Left cardiac atrium (tissue), 4 donors: ENCODE data around the gene CYP4A11. TPM values are rescaled to one million over a fixed set of nuclear protein-coding genes. Genes with fewer than 3 reads are reported as not detected.
"Not testable (repeated sequence)": the region's sequence is repeated elsewhere in the genome, so short reads cannot be mapped to it uniquely, and the experiment has no call there.

Source experiments
- ATAC-seq, 2 donors: fragments of 200-7000 bp; cut with Tn5 transposase; one replicate each; pipeline ENCODE4 v1.9.1; 2020; ENCODE audit warnings: mild to moderate bottlenecking in 2 of 2, moderate library complexity in 2 of 2
- DNase-seq: peaks from one replicate; pipeline ENCODE4 v3.0.0-alpha.2; 2020
- intact Hi-C, 2 donors: fragments of 100-400 bp; cut with DNase I; formaldehyde crosslinking; loops; one replicate each; pipeline versions ENCODE4 v1.14.1 to v1.15.1; 2022 to 2023
- long read RNA-seq: library from polyadenylated mRNA; unstranded; transcript quantifications from one replicate; pipeline ENCODE4 v2.0.0, GENCODE V29; 2021
- total RNA-seq, 2 donors: library from RNA; stranded (reverse); fragmentation: NEBNext Ultra II Directional; extraction: Animal tissue kit (Norgen Biotek cat#: 25700); gene quantifications; one replicate each; pipeline ENCODE4 v1.2.1, GENCODE V29; 2021
- donor health status: DM: no; HTN: yes; CAD: no.
- donor health status: DM: no; HTN: yes; CAD: no; lungs with severe emphysema.
- donor health status: DM: yes; HTN: yes; CAD: no.
- donor health status: Dilated cardiomyopathy.

The CYP4A11 gene, protein sequence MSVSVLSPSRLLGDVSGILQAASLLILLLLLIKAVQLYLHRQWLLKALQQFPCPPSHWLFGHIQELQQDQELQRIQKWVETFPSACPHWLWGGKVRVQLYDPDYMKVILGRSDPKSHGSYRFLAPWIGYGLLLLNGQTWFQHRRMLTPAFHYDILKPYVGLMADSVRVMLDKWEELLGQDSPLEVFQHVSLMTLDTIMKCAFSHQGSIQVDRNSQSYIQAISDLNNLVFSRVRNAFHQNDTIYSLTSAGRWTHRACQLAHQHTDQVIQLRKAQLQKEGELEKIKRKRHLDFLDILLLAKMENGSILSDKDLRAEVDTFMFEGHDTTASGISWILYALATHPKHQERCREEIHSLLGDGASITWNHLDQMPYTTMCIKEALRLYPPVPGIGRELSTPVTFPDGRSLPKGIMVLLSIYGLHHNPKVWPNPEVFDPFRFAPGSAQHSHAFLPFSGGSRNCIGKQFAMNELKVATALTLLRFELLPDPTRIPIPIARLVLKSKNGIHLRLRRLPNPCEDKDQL
- total RNA-seq, result not detected
- long read RNA-seq, result 0 reads

DNA sequence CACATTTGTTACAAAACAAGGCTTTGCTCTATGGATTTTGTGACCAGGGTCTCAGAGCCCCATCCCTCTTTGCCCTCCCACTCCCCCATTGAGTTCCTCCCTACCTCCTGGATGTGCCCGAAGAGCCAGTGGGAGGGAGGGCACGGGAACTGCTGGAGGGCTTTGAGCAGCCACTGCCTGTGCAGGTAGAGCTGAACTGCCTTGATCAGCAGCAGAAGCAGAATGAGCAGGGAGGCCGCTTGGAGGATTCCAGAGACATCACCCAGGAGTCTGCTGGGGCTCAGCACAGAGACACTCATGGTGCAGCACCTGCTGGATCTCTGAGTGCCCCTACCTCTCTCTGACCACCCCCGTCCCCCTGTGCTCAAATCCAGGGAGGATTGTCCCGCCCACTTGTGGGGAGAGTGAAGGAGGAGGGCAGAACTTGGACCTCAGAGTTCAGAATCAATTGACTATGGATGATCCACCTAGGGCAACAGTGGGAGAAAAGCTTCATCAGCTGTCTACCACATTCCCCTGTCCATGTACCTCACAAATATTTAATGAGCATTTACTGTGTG is at the start of gene CYP4A11:
Gene CYP4A11, minus strand, starts transcription at position 342 of the 560 bp plus-strand sequence. Its CDS starts 43 bp downstream, at position 299.
- DNase-seq, result no peak
- intact Hi-C loops, result no loop called here
- ATAC-seq, result no peak

DNA sequence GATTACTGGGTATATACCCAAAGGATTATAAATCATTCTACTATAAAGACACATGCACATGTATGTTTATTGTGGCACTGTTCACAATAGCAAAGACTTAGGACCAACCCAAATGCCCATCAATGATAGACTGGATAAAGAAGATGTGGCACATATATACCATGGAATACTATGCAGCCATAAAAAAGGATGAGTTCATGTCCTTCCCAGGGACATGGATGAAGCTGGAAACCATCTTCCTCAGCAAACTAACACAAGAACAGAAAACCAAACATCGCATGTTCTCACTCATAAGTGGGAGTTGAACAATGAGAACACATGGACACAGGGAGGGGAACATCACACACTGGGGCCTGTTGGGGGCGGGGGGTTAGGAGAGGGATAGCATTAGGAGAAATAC is 49.3 kb upstream of the CYP4A11 start:
- intact Hi-C loops, result loop anchor here (5.0 to 10.0 kb wide), 2 partner anchors 243 to 246 kb away; no protein-coding TSS in a partner anchor
- ATAC-seq, DNase-seq: not testable (repeated sequence)

DNA sequence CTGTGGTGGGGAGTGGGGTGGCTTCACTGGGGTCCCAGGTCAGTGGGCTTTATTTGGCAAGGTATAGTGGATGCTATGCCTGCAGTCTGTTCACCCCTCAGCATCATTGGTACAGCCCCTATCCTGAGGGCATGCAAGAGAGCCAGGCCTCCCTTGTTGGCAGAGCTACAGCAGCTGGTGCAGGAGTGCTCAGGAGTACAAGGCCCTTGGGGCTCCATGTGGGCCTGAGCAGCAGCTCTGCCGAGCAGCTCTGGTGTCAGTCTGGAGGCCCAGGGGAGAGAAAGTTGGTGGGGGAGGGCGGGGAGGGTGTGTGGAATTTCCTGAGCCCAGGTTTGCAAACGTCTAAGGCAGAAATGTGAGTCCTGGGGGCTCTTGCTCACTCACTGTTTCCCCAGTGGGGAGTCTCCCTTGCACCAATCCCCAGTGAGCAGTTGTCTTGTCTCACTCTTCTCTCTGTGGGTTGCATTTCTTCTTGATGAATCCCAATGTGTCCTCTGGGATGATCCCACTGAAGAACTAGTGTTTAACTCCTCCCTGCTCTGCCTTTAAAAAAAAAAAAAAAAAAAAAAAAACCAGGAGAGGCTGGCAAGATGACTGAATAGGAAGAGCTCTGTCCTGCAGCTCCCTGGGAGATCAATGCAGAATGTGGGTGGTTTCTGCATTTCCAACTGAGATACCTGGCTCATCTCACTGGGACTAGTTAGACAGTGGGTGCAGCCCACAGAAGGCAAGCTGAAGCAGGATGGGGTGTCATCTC is 42.7 kb upstream of the CYP4A11 start:
- intact Hi-C loops, result no loop called here
- no peak for ATAC-seq
- no peak for DNase-seq

DNA sequence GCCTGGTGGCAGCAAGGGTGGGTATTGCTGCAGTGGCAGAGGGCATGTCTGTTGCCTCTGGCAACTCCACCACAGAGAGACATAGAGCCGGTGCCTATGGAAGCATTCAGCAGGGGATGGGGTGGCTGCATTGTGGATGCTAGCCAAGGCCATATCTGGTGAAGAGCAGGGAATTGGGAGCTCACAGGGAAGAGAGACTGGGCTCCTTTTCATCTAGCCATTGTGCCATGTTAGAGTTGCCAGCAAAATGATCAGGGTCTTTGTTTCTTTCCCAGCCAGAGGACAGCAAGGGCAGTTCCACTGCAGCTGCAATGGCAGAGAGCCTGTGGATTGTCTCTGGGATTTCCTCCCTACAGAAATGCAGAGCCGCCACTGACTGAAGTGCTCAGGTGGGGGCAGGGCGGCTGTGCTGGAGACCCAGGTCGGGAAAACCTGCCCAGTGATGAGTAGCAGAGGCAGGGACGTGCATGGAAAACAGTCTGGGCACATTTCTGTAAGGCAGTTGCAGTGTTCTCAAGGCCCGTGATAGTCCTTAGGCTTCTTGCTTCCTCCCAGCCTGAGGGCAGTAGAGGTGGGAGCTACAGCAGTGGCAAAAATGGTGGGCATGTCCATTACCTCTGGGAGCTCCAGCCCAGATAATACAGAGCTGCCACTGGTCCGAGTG is 42.0 kb upstream of the CYP4A11 start:
- no peak for ATAC-seq
- DNase-seq, result no peak
- intact Hi-C loops, result no loop called here

DNA sequence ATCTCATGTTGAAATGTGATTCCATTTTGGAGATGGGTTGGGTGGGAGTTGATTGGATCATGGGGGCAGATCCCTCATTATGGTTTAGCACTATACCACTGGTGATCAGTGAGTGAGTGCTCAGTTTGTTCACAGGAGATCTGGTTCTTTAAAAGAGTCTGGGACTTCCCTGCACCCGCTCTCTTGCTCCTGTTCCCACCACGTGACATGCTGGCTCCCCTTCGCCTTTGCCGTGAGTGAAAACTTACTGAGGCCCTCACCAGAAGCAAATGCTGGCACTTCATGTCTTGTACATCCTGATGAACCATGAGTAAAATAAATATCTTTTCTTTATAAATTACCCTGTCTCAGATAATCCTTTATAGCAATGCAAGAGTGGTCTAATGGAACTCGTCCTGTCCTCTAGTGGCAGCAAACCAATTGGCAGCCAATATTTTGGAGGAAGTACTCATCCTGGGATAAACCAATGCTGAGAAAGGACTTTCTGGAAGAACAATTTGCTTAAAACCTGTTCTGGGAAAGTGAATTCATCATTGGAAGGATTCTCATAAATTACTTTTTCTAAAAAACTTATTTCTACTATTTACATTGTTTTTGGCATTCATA is 27.8 kb upstream of the CYP4A11 start:
- no peak for ATAC-seq
- DNase-seq, result no peak
- intact Hi-C loops, result no loop called here

DNA sequence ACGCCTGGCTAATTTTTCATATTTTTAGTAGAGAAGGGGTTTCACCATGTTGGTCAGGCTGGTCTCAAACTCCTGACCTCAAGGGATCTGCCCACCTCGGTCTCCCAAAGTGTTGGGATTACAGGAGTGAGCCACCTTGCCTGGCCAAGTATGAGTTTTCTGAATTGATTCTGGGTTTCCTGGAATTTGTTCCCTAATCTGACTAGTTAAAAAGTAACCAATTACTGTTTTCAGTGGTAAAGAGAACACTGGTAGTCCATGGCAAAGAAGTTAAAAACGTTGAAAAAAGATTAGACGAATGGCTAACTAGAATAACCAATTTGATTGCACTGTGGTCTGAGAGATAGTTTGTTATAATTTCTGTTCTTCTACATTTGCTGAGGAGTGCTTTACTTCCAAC is 21.0 kb upstream of the CYP4A11 start:
- DNase-seq, ATAC-seq, intact Hi-C loops: not testable (repeated sequence)

DNA sequence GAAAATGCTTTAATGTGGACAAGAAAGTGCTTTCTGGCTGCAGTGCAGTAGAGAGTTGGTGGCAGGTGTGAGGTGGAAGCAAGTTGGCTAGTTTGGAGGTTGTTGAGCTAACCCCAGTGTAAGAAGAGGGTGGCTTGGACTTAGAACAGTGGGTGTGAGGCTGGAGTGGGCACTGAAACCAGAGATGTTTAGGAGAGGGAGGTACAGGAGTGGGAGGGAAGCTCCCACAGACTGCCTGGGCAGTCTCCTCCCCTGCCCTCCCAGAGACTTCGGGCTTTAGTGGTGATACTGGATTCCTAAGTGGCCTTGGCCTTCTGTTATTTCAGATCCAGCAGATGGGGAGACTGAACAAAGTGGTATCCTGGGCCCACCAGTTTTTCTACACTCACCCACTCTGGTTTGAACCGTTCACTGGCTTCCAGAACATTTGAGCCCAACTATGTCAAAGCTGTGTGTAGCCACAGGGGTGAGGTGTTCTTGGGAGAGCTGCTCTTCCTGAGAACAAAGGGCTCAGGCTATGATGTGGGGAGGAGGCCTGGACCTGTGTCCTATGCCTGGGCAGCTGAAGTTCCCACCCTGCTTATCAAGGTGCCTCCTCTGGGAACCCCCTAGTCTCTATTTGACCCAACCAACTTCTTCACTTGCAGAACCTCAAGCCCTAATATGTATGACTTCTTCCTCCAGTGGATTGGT is 19.9 kb upstream of the CYP4A11 start:
- intact Hi-C loops, result no loop called here
- ATAC-seq, result no peak
- no peak for DNase-seq

DNA sequence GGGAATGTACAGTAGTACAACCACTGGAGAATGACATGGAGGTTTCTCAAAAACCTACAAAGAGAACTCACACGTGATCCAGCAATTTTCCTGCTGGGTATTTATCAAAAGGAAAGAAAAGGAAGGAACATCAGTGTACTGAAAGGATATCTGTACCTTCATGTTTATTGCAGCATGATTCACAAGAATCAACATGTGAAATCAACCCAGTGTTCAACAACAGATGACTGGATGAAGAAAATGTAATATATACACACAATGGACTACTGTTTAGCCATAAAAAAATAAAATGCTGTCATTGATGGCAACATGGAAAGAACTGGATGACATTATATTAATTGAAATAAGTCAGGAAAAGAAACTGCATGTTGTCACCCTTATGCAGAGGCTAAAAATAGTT is 19.0 kb upstream of the CYP4A11 start:
- DNase-seq (no peak), ATAC-seq (no peak)
- intact Hi-C loops, result no loop called here

DNA sequence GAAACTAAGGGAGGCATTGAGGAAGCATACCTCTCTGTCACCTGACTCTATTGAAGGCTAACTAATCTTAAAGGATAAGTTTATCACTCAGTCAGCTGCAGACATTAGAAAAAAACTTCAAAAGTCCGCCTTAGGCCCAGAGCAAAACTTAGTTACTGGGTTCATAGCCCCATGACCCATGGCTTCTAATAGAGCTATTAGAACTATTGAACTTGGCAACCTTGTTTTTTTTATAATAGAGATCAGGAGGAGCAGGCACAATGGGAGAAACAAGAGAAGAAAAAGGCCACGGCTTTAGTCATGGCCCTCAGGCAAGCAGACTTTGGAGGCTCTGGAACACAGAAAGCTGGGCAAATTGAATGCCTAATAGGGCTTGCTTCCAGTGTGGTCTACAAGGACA is 13.8 kb upstream of the CYP4A11 start:
- intact Hi-C loops, ATAC-seq, DNase-seq: not testable (repeated sequence)

DNA sequence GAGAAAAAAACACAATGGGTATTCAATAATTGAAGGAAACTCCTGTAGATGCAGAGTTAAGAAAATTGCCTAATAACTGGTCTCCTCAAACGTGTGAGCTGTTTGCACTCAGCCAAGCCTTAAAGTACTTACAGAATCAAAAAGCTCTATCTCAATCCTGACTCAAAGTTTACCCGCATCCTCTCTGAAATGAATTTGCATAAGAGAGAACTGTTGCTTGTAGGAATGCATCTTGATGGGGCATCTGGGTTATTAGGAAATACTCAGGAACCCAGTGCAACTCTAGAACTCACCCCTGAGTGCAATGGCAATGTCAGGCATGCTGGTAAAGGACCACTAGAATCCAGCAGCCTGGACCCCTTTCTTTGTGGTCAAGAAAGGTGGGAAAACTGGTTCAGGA is 12.6 kb upstream of the CYP4A11 start:
- intact Hi-C loops, DNase-seq, ATAC-seq: not testable (repeated sequence)

DNA sequence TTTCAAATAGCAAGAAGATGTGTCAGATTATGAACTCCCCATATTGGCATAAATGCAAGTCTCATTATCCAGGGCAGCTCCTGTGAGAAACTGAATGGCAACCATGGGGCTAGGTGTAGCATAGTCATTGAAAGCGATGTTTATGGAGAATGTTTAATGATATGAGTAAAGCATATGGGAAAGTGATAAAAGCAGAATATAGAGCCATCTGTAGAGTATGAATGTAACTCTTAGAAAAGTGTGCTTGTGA is 8.1 kb upstream of the CYP4A11 start:
- intact Hi-C loops, DNase-seq, ATAC-seq: not testable (repeated sequence)

DNA sequence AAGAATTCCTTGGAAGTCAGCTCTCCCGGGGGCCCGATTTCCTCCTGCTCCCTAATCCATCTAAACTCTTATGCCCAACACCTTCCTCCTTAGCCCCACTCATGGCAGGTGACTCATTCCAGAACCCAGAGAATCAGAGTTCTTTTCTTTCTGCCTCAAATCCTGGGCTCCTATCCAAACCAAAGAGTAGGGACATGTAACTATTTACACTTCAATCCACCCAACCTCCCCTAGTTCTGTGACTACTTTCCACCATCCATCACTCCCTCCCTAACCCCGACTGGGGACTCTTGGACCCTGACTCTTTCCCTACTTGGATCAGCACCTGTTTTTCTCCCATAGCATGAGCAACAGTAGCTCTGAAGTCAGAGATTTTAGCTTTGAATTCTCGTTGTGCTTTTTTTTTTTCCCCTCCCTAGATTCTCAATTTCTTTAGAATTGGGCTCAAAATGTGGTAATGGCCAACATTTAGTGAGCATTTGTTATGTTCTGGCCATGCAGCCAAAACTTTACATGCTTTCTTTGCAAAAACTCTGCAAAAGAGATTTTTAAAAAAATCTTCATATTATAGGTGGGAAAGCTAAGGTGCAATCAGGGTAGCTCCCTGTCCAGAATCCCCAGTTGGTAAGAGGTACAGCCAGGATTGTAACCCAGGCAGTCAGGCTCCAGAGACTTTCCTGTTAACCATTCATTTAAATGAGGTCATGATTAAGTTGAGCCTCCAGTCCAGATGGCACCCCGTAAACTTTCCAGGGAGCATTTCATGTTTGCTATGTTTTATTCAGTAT is 7.5 kb upstream of the CYP4A11 start:
- ATAC-seq (peak in 1 of 2 donors; percentile 79), DNase-seq (no peak)
- intact Hi-C loops, result no loop called here

DNA sequence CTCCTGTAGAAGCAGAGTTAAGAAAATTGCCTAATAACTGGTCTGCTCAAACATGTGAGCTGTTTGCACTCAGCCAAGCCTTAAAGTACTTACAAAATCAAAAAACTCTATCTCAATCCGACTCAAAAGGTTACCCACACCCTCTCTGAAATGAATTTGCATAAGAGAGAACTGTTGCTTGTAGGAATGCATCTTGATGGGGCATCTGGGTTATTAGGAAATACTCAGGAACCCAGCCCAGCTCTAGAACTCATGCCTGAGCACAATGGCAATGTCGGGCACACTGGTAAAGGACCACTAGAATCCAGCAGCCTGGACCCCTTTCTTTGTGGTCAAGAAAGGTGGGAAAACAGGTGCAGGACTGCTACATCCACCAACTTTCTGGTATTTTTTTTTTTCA is 6.4 kb upstream of the CYP4A11 start:
- peak in 1 of 2 donors; percentile 34 for ATAC-seq
- intact Hi-C loops, DNase-seq: not testable (repeated sequence)

DNA sequence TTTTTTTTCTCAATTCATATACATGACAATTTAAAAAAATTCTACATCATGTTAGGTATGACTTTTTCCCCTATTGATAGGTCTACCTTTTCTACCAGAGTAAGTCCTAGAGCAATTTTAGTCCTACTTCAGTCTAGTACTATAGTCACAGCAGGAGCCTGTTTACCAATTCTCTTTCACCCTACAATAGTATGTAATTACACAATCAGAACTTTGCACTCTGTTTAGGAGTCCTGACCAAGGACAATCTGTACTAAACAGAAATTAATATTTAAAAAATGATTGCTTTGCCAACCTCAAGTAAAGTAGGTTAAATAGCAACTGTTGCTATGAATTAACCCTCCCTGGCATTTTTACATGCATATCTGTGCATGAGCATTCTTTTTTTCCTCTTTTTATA is 810 bp upstream of the CYP4A11 start:
- DNase-seq (no peak), ATAC-seq (no peak)
- intact Hi-C loops, result no loop called here

DNA sequence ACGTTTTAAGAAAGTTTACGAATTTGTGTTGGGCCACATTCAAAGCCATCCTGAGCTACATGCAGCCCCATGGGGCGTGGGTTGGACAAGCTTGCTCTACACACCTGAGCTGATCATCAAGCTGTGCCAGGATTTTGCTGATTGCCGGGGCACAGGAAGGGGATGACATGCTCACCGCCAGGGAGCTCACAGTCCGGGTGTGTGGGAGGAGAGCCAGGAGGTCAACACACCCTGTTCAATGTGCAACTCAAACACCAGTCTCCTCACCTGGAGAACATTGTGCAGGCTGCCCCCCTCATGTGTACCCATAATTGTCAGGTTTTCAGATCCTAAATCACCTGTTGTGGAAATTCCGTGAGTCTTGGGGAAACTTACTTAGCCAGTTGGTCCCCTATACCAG is 969 bp downstream of the CYP4A11 start:
- ATAC-seq (no peak), DNase-seq (no peak)
- intact Hi-C loops, result no loop called here

DNA sequence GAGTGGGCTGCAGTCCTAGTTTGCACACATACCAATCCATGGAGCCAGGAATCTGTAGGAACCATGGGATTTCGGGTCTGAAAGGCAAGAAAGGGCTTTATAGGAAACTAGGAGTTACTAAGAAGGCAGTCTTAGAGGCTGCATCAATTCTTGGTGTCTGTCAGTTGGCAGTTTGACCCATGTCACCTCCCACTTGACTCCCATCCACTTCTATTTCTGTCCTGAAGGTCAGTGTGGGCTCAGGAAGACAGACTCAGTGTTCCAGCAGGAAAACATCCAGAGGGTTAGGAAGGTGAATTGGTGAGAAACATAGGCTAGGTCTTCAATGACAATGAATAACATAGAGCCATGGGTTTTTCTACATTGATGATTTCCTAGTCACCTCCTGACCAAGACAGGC is 4.0 kb downstream of the CYP4A11 start:
- intact Hi-C loops, result no loop called here
- no peak for ATAC-seq

DNA sequence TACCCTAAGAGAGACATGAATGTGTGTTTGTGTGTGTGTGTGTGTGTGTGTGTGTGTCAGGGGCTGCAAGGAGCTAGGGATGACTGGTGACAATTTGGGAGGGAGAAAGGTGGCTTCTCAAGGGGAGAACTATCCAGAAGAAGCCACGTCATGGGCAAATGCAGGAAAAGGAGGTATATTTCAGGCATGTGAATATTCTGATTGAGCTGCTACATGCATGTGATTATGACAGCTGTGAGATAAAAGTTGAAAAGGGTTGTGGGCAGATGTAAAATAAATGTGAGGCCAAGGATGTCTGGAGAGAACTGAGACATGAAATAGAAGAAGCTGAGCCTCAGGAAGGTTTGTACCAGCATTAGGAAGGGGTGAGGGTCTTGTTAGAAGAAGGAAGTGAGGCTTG is 4.5 kb downstream of the CYP4A11 start:
- ATAC-seq, result no peak
- no peak for DNase-seq
- intact Hi-C loops, result no loop called here

More for the DNA sequence above, 4.0 kb downstream of the CYP4A11 start:
- no peak for DNase-seq

DNA sequence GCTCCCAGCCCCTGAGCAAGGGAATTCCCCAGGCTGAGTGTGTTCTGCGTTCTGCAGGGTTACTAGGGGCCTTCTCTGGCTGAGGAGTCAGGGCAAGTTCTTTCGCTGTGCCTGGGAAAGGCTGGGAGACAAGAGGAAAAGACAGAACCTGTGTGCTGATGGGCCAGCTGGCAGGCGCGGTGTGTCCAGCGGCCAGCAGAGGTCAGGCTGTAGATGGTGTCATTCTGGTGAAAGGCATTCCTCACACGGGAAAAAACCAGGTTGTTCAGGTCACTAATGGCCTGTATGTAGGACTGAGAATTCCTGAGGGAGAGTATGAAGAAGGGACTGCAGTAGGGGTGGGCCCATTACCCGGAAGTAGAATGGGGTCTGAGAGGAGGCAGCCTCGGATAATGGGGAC is 6.4 kb downstream of the CYP4A11 start:
- intact Hi-C loops, DNase-seq: not testable (repeated sequence)

More for the DNA sequence above, 6.4 kb downstream of the CYP4A11 start:
- ATAC-seq, result peak in 1 of 2 donors; percentile 63
